ENCODE data around the gene BRF1.
A peak's percentile ranks its signal among the peaks of the same experiment; 100 is the strongest.
"Not testable (repeated sequence)": the region's sequence is repeated elsewhere in the genome, so short reads cannot be mapped to it uniquely, and the experiment has no call there.

Gene BRF1

GRCh38 chr14:105288936-105289335, 11.9 kb downstream of the BRF1 start:
- not testable (repeated sequence) for DNase-seq (ENCODE audit: low spot score)

DNA sequence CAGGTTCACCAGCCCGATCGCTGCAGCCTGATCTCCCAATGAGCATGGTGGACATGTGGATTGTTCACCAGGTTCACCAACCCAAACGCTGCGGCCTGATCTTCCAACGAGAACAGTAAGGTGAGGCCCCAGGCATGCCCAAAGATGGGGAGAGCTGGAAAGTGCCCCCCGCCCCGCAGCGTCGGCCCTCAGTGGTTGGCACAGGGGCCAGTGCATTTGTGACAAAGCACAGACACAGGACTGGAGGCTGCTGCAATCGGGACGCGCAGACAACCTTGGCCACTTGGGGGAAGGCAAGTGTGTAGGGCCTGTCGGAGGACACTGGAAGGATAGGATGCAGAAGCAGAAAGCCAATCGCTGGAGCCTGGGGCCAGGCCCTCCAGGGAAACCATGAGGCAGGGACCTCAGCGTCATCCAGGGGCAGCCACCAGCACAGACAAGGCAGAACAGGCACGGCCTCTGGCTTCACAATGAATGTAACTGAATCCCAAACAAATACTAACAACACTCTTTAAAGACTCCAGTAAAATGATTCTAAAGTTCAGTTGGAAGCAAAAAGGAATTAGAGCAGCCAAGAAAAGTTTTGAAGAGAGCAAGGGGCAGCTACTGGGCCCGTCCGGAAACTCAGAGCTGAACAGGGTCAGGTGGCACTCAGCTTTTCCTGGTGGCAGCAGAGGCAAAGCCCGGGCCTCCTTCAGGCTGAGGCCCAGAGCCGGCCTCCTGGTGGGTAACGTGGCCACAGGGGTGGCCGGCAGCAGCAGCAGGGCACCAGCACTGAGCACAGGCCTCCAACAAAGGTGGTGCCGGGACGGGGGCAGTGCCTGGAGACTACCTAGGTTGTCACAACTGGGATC, 13.3 kb downstream of the BRF1 start:
- DNase-seq (ENCODE audit: low spot score) = no peak

DNA sequence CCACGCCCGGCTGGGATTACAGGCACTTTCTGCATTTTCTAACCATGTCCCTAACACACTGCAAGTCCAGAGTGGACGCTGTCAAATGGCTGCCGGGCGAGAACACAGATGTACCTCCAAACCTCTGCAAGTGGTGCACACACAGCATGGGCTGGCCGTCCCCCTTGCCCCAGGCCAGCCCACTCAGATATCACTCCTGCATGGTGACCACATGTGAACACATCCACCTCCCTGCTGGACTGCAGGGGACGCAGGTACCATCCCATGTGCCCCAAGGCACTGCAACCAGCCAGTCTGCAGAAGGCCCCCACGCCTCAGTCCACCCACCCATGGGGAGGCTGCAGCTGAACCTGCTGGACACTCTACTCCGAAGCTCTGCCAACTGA, 14.0 kb downstream of the BRF1 start:
- no peak for DNase-seq (ENCODE audit: low spot score)

- DNase-seq (ENCODE audit: low spot score) = no peak
Measured at GRCh38 chr14:105285174-105285573, 15.6 kb downstream of the BRF1 start.

DNA sequence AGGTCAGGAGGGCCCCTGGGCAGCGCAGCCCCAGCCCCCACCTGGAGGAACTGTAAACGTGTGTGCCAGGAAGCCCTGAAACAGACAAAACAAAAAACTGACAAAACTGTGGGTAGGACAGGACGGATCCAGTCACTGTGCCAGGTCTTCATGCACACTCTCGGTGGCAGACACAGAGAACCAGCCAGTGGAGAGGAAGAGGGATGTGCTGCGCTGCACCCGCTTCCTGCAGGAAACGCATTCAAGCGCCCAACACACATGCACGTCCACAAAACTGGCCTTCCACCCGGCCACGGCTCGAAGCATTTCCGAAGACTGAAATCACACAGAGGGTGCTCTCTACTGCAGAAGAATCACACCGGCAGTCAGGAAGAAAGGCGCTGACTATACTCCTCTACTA, 16.9 kb downstream of the BRF1 start:
- DNase-seq (ENCODE audit: low spot score) = no peak

DNA sequence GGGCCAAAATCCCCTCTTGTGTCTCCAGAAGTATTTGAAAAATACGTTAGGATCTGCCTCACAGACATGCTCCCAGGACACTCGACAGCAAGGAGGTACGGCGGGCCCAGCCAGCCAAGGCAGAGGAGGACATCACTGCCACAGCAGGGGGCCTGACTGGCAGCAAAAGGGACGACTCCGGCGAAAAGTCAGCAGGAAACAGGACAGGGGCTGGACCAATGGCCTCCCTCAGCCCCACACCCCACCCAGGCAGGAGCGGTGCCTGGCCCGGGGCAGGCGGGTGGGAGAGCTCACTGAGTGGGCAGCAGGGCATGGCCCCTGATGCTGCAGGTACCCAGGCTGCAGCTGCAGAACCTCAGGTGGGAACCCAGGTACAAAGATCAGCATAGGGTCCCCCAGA, 17.8 kb downstream of the BRF1 start:
- DNase-seq (ENCODE audit: low spot score) = no peak

DNA sequence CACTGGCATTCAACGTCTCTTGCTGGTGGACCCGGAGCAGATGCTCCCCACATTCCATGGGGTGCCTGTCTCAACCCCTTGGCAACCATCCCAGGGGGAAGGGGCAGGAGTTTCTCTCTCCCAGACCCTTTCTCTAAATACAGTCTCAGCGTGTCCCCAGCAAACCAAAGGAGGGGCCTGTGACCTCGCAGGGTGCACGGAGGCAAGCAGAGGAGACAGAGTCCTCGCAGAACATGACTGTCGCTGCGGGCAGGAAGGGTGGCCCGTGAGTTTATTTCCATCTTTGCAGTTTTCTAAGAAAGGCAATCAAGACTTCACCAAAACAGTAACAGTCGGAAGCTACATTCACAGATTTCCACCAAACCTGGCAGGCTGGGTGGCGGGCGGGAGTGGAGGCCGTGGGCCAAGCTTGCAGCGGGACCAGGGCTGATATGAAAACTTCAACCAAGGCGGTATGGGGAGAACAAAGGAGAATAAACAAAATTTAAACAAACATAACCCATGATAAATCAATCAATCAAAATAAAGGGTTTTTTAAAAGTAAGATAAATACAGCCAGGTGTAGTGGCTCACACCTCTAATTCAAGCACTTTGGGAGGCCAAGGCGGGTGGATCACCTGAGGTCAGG, 18.6 kb downstream of the BRF1 start:
- no peak for DNase-seq (ENCODE audit: low spot score)

DNA sequence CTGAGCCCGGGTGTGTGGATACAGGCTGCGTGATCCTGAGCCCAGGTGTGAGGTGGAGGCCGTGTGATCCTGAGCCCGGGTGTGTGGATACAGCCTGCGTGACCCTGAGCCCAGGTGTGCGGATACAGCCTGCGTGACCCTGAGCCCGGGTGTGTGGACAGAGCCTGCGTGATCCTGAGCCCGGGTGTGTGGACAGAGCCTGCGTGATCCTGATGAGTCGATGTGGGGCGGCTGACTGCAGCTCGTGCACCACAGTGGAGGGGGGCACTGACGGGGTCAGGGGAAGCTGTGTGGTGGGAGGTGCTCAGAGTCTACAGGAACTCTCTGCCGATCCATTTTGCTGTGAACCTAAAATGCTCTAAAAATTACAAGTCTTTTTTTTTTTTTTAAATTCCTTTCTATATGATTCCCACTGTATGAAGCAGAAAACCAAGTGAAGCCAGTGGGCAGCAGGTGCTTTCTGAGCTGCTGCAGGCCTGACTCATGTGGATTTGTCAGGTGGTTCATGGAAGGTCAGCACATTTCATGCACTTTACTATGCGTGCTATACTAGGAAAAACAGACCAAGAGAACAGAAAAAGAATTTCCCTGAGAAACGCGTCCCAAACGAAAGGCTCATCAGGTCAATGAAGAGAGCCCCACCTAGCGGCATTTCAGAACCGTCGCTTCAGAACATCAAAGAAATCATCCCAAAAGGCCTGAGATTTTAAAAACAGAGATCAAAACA, 19.3 kb downstream of the BRF1 start:
- DNase-seq (ENCODE audit: low spot score) = peak; percentile 81

DNA sequence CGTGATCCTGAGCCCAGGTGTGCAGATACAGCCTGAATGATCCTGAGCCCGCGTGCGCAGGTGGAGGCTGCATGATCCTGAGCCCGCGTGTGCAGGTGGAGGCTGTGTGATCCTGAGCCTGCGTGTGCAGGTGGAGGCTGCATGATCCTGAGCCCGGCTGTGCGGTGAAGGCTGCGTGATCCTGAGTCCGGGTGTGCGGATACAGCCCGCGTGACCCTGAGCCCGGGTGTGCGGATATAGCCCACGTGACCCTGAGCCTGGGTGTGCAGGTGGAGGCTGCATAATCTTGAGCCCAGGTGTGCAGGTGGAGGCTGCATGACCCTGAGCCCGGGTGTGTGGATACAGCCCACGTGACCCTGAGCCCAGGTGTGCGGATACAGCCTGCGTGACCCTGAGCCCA, 20.3 kb downstream of the BRF1 start:
- DNase-seq (ENCODE audit: low spot score) = no peak

GRCh38 chr14:105279642-105280361, 21.0 kb downstream of the BRF1 start:
- no peak for DNase-seq (ENCODE audit: low spot score)

DNA sequence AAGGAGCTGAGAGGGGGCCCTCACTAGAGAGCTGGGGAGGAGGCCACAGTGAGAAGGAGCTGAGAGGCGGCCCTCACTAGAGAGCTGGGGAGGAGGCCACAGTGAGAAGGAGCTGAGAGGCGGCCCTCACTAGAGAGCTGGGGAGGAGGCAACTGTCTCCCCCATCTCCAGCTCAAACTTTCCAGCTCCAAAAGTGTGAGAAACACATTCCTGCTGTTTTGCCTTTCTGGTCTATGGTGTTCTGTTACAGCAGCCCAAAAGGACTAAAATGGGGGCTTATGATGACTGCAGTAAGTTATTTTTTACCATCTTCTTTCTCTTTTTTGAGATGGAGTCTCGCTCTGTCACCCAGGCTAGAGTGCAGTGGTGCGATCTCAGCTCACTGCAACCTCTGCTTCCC, 23.4 kb downstream of the BRF1 start:
- DNase-seq (ENCODE audit: low spot score) = not testable (repeated sequence)

GRCh38 chr14:105275267-105275946, 25.4 kb downstream of the BRF1 start:
- no peak for DNase-seq (ENCODE audit: low spot score)

DNA sequence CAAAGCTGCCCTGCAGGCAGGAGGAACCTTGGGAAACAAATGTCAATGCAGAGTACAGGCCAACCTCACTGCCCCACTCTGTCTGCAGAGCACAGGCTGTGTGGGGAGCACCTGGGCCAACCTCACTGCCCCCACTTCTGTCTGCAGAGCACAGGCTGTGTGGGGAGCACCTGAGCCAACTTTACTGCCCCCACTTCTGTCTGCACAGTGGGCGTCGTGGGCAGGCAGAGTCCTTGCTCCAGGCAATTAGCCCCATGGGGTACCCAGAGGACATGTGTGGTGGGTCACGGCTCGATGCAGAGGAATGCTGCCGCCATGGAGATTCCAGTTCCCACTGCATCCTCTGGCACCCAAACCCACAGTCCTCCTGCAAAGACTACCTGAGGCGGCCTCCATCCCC, 26.2 kb downstream of the BRF1 start:
- DNase-seq (ENCODE audit: low spot score) = no peak

DNA sequence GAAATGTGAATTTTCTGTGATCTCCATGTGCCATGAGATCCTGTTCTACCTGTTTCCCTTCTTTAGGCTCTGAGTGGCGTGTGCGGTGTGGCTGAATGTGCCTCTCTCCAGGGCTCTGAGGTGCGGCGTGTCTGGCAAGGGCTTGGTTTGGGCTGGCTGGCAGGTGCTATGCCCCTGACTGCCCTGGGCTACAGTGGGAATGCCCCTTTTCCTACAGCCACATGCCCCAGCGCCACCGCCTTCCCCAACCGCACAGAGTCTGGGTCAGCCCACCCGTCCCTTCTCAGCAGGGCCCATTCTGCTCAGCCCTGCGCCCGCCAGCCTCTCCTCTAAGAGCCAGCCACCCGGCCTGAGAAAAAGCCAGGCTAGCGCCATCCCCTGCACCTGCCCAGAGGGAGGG, 27.7 kb downstream of the BRF1 start:
- no peak for DNase-seq (ENCODE audit: low spot score)

GRCh38 chr14:105272623-105273022, 28.2 kb downstream of the BRF1 start:
- no peak for DNase-seq (ENCODE audit: low spot score)

- peak; percentile 48 for DNase-seq (ENCODE audit: low spot score)
Measured at GRCh38 chr14:105271224-105271890, 29.4 kb downstream of the BRF1 start.

- DNase-seq (ENCODE audit: low spot score) = no peak
Measured at GRCh38 chr14:105269405-105269804, 31.4 kb downstream of the BRF1 start.

GRCh38 chr14:105268736-105269354, 32.0 kb downstream of the BRF1 start:
- no peak for DNase-seq (ENCODE audit: low spot score)

DNA sequence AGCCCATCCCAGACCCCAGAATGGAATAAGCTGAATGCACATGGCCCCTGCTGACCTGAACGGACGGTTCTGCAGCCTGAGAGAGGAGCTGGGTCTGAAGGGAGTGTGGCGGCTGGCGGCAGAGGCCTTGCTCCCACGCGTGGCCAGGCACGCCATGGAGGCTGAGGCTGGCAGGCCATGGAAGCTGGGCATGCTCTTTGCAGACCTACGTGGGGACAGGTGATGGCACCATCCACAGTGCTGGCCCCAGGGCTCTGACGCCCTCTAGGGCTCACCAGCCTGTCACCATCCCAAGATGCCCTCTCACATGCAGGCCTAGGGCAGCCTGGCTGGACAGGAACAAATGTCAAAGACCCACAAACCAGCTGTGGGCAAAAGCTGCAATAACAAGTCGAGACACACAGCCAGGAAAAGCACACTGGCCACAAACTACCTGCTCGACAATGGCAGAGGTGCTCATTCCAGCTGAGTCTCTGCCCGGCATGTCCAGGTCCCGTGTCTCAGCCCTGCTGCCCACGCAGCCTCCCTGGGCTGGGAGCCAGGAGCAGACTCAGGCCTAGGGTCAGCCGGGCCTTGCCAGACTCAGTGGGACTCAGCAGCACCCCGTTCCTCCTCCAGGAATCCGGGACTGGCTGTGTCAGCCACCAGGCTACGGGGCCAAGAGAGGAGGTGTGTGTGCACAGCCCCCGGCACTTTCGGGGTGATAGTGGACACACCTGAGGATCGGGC, 32.8 kb downstream of the BRF1 start:
- no peak for DNase-seq (ENCODE audit: low spot score)

DNA sequence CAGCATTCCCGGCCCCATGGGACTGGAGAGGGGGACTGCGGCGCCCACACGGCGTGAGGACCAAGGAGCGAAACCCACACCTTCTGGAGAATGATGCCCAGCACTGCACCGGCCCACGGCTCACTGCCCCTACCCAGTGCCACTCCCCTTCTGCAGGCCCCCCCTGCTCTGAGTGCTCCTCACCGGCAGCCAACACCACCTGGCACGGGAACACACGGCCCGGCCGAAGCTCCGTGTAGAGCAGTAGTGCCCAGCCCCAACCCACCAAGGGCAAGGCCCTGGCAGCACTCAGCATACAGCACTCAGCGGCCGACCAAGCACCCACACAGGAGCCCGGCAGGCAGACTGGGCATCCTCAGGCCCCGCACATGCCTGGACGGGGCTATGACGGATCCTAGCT, 39.0 kb downstream of the BRF1 start:
- DNase-seq (ENCODE audit: low spot score) = no peak
